ENCODE measurements around the gene CDK6.

- no peak for TF ChIP-seq EP300 (IDR thresholded peaks at IDR 0.05)
- no peak for TF ChIP-seq POLR2A (IDR thresholded peaks at IDR 0.05; ENCODE audit: low read depth)
- TF ChIP-seq CTCF (IDR thresholded peaks at IDR 0.05): no peak
- no peak for TF ChIP-seq POLR2AphosphoS5 (IDR thresholded peaks at IDR 0.05)
Measured at GRCh38 chr7:92665926-92666325, 170.4 kb downstream of the CDK6 start.
